CD4-positive, alpha-beta T cell treated with Interleukin-12 subunit alpha and Interleukin-12 subunit beta, for 1 hour (primary cell): ENCODE results near the gene ZNF784.

Experiments used
- DNase-seq: peaks from one replicate; pipeline ENCODE4 v3.0.0-alpha.2; 2020

ZNF784 gene

DNA sequence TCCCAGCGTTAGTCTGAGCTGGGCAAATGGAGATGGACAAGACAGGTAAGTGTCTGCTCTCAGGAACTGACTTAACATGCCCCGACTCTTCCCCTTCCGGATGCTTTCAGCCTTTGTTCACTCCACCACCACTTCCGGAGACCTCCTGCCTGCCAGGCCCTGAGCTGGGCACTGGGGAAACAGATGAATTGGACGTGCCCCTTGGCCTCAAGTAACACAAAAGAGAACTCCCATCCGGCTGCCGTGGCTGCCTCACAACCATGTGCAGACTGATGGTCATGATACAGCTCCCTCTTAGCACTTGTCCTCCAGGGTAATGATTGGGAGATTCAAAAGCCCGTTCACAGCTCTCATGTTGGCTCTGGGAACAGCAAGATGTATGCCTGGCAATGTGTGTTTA is 6.9 kb downstream of the ZNF784 start:
- no peak for DNase-seq

DNA sequence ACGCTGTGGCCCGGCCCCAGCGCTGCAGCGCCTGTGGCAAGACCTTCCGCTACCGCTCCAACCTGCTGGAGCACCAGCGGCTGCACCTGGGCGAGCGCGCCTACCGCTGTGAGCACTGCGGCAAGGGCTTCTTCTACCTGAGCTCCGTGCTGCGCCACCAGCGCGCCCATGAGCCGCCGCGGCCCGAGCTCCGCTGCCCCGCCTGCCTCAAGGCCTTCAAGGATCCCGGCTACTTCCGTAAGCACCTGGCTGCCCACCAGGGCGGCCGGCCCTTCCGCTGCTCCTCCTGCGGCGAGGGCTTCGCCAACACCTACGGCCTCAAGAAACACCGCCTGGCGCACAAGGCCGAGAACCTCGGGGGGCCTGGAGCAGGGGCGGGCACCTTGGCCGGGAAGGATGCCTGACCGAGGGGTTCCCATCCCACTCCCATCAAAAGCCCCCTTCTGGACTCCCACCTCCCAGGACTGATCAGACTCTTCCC is 7.9 kb downstream of the ZNF784 start:
- DNase-seq = no peak

DNA sequence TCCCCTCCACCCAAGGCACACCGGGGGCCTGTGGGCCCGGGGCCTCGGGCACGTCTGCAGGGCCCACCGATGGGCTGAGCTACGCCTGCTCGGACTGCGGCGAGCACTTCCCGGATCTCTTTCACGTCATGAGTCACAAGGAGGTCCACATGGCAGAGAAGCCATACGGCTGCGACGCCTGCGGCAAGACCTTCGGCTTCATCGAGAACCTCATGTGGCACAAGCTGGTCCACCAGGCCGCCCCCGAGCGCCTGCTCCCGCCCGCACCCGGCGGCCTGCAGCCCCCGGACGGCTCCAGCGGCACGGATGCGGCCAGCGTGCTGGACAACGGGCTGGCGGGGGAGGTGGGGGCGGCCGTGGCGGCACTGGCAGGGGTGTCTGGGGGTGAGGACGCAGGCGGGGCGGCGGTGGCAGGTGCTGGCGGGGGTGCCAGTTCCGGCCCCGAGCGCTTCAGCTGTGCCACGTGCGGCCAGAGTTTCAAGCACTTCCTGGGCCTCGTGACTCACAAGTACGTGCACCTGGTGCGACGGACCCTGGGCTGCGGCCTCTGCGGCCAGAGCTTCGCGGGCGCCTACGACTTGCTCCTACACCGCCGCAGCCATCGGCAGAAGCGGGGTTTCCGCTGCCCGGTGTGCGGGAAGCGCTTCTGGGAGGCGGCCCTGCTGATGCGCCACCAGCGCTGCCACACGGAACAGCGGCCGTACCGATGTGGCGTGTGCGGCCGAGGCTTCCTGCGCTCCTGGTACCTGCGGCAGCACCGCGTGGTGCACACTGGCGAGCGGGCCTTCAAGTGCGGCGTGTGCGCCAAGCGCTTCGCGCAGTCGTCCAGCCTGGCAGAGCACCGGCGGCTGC is 8.6 kb downstream of the ZNF784 start:
- DNase-seq = no peak

DNA sequence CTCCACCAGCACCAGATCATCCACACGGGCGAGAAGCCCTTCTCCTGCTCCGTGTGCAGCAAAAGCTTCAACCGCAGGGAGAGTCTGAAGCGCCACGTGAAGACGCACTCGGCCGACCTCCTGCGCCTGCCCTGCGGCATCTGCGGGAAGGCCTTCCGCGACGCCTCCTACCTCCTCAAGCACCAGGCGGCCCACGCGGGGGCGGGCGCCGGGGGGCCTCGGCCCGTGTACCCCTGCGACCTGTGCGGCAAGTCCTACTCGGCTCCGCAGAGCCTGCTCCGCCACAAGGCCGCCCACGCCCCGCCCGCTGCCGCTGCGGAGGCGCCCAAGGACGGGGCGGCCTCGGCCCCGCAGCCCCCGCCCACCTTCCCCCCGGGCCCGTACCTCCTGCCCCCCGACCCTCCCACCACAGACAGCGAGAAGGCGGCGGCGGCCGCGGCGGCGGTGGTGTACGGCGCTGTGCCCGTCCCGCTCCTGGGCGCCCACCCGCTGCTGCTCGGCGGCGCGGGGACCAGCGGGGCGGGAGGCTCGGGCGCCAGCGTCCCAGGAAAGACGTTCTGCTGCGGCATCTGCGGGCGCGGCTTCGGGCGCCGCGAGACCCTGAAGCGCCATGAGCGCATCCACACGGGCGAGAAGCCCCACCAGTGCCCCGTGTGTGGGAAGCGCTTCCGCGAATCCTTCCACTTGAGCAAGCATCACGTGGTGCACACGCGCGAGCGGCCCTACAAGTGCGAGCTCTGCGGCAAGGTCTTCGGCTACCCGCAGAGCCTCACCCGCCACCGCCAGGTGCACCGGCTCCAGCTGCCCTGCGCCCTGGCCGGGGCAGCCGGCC is 9.4 kb downstream of the ZNF784 start:
- DNase-seq = no peak

DNA sequence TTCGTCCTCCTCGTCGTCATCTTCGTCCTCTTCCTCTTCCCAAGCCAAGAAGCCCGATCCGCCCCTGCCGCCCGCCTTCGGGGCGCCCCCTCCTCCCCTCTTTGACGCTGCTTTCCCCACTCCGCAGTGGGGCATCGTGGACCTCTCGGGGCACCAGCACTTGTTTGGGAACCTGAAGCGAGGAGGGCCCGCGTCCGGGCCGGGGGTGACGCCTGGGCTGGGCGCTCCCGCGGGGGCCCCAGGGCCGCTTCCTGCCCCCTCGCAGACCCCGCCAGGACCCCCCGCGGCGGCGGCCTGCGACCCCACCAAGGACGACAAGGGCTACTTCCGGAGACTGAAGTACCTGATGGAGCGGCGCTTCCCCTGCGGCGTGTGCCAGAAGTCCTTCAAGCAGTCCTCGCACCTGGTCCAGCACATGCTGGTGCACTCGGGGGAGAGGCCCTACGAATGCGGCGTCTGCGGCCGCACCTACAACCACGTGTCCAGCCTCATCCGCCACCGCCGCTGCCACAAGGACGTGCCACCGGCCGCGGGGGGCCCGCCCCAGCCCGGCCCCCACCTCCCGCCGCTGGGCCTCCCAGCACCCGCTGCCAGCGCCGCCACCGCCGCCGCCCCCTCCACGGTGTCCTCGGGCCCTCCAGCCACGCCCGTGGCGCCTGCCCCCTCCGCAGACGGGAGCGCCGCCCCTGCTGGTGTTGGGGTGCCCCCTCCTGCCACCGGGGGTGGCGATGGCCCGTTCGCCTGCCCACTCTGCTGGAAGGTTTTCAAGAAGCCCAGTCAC is 10.2 kb downstream of the ZNF784 start:
- DNase-seq = no peak

DNA sequence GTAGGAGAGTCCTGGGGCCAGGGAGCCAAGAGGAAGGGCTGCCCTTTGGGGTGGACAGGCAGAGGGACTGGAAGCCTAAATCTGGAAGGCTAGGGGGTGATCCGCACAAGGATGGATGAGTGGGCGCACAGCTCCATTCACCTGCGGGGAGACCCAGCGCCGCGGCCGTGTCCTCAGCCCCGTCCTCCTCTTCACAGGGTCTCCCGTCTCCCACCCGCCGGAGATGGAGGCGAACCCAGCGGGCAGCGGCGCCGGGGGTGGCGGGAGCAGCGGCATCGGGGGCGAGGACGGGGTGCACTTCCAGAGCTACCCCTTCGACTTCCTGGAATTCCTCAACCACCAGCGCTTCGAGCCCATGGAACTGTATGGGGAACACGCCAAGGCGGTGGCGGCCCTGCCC is 11.0 kb downstream of the ZNF784 start:
- DNase-seq = no peak

DNA sequence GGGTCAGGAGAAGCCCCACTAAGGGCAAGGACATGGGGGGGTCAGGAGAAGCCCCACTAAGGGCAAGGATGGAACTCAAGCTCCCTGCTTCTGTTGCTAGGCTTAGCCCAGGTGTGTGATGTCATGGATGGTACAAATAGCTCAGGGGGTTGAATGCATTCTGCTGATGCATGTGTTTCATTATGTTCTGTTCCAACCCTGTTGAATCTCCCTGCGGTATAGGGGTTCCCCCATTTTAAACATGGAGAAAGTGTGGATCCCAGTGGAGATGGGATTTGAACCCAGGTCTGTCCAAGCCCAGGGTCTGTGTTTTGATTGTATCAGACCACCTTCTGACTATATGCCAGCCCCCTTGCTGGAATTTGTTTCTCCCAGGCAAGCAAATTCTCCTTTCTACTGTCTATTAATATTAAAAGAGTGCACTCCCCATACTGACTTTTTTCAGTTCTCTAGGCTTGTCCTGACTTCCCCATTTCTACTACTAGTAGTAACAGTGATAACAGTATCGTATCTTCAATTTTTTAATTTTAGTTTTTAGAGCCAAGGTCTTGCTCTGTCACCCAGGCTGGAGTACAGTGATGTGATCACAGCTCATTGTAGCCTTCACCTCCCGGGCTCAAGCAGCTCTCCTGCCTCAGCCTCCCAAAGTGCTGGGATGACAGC is 12.3 kb downstream of the ZNF784 start:
- DNase-seq = no peak

DNA sequence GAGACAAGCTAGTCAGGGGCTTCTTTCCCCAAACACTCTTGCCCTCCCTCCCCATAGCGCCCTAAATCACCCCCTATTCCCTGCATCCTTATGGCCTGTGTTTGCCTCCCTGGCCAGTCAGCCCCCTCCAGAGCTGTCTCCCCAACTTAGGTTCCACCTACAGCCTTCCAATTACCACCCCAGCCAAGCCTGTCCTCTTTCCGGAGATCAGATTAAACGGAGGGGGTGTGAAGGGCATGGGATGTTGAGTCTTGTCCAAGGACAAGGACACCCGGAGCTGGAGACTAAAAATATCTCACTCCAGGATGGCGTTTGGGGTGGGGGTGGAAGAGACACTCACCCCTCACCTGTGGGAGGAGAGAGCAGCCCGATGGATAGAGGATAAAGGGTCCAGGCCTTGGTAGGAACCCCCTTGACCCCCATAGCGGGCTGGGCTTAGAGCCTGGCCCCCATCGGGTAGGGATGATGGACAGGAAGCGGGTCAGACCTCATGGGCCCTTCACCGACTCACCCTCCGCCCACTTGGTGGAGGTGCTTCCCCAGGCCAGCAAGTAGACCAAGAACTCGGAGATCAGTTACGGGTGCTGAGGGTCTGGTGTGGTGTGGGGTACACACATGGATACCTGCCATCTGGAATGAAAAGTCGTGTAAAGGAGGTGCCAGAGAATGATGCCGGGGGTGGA is 12.9 kb downstream of the ZNF784 start:
- DNase-seq = no peak

DNA sequence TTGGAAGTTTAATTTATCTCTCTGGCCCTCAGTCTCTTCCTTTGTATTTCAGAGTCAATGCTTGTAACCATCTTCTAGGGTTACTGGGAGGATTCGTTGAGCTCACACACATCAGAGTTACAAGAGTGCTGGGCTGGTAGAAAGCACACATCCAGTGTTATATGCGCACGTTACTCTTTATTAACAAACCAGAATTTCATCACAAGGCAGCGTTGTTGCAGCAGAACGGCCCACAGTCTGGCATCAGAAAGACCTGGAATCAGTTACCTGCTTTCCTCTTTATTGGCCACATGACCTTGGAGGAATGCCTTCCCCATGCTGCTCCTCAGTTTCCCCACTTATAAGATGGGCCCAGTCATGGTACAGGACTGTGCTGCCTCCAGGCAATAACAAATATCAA is 15.0 kb downstream of the ZNF784 start:
- no peak for DNase-seq

DNA sequence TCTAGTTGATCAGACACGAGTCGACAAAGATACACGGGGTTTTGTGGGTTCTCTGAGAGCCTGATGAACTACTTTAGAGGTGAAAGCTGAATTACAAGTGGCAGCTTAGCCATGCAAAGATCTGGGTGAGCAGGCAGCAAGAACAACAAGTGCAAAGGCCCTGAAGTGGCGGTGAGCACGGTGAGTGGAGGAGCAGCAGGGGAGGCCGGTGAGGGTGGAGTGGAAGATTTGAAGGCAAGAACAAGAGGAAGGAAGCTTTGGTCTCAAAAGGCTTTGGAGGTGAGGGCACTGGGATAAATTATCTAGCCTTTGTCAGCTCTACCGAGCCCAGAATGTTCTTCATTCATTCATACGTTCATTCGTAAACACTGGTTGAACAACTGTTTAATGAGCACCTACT is 17.5 kb downstream of the ZNF784 start:
- DNase-seq = no peak

DNA sequence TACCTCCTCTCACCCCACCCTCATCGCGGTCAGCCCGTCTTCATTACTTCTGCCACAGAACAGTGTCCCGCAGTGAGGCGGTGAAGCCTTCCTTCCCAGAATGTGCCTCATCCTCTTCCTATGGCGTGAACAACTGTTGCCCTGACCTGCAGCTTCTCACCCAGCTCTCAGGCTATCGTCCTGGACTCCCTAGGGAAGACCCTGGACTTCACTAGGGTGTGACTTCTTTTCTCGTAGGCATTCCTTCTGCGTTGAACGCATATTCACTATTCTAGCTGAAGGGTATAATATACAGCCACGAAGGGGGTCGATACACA is 17.9 kb downstream of the ZNF784 start:
- no peak for DNase-seq

DNA sequence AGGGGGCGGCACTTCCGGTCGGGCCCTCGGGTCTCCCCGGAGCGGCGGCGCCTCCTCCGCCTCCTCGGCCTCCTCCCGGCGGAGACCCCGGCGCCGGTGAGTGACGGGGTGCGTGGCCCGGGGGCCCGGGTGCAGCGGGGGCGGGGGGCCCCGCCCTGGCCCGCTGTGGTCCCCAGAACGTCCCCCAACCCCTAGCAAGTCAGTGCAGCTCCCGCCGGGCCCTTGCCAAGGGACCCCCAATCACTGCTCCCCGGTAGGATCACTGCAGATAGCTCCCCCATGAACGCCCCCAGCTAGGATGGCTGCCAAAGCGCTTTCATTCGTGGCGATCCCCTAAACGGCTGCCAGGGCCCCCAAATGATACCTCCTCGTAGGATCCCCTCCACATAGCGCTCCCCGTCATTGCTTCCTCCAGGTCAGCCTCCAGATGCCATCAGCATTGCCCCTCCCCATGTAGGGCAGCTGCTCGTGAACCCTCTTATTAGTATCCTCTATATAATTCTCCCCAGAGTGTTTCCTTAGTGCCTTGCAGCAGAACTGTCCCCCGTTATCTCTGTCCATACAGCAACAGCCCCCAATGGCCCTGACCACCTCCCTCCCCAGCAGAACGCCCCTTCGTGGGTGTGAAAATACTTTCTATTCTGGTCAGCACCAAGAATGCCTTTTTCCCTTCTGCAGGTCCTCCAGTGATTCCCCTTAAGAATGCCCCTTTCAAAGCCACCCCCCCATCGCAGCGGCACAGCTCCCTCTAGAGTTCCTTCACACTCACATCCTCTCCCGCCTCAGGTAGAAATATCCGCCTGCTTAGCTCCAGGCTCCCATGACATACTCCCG is 18.5 kb downstream of the ZNF784 start, which contains the start of gene ZNF865:
Gene ZNF865, plus strand, starts transcription at position 11 of the 834 bp plus-strand sequence. CDS start 7,972 bp downstream, outside the sequence.
- DNase-seq = peak; percentile 75

DNA sequence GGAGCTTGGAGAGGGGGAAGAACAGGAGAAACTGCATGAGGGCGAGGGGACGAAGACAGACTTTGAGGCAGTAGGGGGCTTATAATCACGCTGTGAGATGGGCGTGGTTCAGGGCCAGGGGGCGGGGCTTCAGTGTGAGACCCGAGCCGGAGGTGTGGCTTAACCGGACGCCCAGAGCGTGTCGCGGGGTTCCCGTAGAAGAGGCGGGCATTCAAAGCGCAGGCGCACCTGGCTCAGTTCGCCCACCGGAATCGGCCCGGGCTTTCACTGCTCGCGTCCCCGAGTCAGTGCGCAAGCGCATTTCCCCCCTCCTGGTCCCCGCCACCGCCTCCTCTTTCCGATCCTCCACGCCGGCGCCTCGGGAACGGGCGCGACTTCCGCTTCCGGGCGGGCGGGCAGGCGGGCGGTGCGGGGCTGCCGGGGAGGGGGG is 19.1 kb downstream of the ZNF784 start:
- DNase-seq = peak; percentile 99

DNA sequence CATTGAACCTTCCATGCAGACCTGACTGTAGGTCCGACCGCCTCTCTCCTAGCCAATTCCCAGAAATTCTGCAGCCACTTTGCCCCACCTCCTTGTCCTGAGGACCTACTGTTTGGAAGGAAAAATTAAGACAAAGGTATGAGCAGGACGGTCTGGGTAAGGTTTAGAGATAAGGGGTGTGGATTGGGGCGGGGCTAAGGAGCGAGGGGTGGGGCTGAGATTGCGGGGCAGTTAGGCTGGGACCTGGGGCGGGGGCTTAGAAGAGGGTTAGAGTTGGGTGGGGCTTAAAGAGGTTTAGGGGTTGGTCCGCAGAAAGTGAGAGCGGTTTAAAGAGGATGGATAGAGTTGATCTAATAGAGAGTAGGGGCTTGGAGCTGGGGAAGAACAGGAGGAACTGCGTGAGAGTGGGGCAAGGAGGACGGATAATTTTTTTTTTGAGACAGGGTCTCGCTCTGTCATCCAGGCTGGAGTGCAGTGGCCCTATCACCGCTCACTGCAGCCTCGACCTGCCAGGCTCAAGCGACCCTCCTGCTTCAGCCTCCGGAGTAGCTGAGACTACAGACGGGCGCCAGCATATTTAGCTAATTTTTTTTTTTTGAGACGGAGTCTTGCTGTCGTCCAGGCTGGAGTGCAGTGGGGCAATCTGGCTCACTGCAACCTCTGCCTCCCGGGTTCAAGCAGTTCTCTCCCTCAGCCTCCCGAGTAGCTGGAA is 20.6 kb downstream of the ZNF784 start:
- DNase-seq = no peak

DNA sequence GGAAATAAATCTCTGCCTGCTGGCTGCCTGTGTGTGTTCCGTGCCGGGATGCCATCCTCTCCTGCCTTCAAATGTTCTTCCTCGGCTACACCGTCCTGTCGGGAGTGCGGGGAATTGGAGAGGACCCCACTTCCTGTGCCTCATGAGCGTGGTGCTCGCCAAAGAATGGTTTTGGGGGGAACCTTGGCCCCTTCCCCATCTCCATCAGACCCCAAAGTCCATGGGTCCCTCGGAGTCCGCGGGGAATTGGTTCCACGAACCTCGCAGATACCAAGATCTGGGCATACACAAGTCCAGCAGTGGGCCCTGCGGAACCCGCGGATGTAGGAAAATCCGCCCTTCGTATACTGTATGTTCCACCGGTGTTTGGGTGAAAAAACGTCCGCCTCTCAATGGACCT is 21.3 kb downstream of the ZNF784 start:
- DNase-seq = no peak

DNA sequence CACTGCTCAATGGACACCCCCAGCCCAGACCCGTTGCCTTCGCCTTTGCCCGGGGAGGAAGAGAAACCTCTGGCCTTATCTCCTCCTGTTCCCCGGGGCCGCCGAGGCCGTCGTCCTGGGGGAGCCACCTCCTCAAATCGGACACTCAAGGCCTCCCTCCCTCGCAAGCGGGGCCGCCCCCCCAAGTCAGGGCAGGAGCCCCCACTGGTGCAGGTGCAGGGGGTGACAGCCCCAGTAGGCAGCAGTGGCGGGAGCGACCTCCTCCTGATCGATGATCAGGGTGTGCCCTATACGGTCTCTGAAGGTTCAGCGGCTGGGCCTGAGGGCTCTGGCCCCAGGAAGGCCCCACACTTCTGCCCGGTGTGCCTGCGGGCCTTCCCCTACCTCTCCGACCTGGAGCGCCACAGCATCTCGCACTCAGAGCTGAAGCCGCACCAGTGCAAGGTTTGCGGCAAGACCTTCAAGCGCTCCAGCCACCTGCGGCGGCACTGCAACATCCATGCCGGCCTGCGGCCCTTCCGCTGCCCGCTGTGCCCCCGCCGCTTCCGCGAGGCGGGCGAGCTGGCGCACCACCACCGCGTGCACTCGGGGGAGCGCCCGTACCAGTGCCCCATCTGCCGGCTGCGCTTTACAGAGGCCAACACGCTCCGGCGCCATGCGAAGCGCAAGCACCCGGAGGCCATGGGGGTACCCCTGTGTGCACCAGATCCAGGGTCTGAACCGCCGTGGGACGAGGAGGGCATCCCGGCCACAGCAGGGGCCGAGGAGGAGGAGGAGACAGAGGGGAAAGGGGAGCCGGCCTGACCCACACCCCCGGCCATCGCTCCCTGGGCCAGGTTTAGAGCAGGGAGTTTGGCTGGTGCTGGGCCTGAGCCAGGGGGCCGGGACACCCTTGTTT is 22.0 kb downstream of the ZNF784 start:
- no peak for DNase-seq

DNA sequence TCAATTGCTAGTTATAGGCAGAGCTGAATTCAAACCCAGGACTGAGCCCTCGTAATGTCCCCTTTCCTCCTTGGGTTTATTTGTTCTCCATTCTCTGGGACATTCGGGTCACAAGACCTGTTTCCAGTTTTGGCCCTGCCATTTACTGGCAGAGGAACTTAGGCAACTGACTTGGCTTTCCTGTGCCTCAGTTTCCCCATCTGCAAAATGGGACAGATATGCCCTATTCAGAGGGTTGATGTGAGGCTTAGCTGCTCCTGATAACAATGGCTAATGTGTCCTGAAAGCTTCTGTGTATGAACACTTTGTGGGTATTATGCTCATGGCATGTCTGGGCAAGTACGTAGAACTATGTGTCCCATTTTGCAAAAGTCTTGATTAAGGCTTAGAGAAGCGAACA is 23.3 kb downstream of the ZNF784 start:
- no peak for DNase-seq

DNA sequence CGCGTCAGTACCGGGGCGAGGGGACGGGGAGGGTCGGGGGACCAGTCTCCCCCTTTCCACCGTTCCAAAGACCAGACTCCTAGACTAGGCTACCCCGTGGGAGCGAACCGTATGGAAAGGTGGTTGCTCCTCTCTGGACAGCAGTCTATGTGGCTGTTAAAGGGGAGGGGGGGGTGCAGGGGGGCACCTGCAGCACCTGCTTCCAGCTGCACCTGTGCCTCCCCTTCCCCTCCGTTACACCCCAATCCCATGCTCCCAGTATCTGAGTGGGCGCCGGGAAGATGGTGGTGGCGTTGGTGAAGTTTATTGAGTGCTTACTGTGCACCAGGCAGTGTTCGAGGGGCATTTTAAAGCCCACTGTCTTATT is 23.7 kb downstream of the ZNF784 start:
- no peak for DNase-seq
